Keratinocyte (primary cell): ENCODE measurements around the gene LPCAT4. TPM values are rescaled to one million over a fixed set of nuclear protein-coding genes. Genes with fewer than 3 reads are reported as not detected.
A peak's percentile ranks its signal among the peaks of the same experiment; 100 is the strongest.

ENCODE experiments used
- DNase-seq: peaks from one replicate; pipeline ENCODE4 v3.0.0-alpha.2; 2011; ENCODE audit warnings: low read depth, missing footprints, low spot score
- FAIRE-seq: peaks from 2 replicates; lab custom pipeline; 2011; peaks lifted over from hg19 to GRCh38; lab: Jason Lieb, UNC
- H2AFZ ChIP-seq: 2 replicates; pipeline ENCODE4 v1.6.0; 2012; ENCODE audit warnings: low read length, control low read depth, inconsistent platforms; ENCODE audit not compliant: control insufficient read depth
- H3K27ac ChIP-seq: 2 replicates; pipeline ENCODE4 v1.5.1; 2011; ENCODE audit warnings: low read length; ENCODE audit not compliant: control insufficient read depth, insufficient read depth
- H3K27me3 ChIP-seq: 3 replicates; pipeline ENCODE4 v1.6.0; 2011; ENCODE audit warnings: low read length; ENCODE audit not compliant: control insufficient read depth, insufficient read depth; ENCODE audit errors: extremely low read depth
- H3K36me3 ChIP-seq, 2 experiments: 2 replicates in 1 of 2; 3 replicates in 1 of 2; pipeline ENCODE4 v1.5.1; 2011; ENCODE audit warnings: low read length in 2 of 2, mild to moderate bottlenecking in 1 of 2; ENCODE audit not compliant: control insufficient read depth in 2 of 2, insufficient read depth in 2 of 2; ENCODE audit errors: extremely low read depth in 1 of 2
- H3K4me1 ChIP-seq: 3 replicates; pipeline ENCODE4 v1.5.1; 2011; ENCODE audit warnings: low read length; ENCODE audit not compliant: control insufficient read depth, insufficient read depth; ENCODE audit errors: extremely low read depth
- H3K4me2 ChIP-seq: 3 replicates; pipeline ENCODE4 v1.6.0; 2011; ENCODE audit warnings: low read depth, low read length; ENCODE audit not compliant: control insufficient read depth, insufficient read depth; ENCODE audit errors: extremely low read depth
- H3K4me3 ChIP-seq, 3 experiments: fragments of 200-600 bp in 1 of 3; sonication (generic) in 1 of 3; 2 replicates in 2 of 3; 3 replicates in 1 of 3; pipeline ENCODE4 v1.5.1; 2011 to 2016; ENCODE audit warnings: low read length in 3 of 3, mild to moderate bottlenecking in 3 of 3, control low read depth in 2 of 3, inconsistent platforms in 1 of 3, low read depth in 1 of 3, mixed read lengths in 1 of 3, mixed run types in 1 of 3, moderate library complexity in 1 of 3; ENCODE audit not compliant: control insufficient read depth in 2 of 3, insufficient read depth in 2 of 3; ENCODE audit errors: extremely low read depth in 1 of 3
- H3K79me2 ChIP-seq: 2 replicates; pipeline ENCODE4 v1.6.0; 2012; ENCODE audit warnings: low read length; ENCODE audit not compliant: control insufficient read depth, insufficient read depth
- H3K9ac ChIP-seq: 3 replicates; pipeline ENCODE4 v1.6.0; 2011; ENCODE audit warnings: low read length; ENCODE audit not compliant: control insufficient read depth, insufficient read depth; ENCODE audit errors: extremely low read depth
- H3K9me1 ChIP-seq: 3 replicates; pipeline ENCODE4 v1.6.0; 2011; ENCODE audit warnings: low read length; ENCODE audit not compliant: control insufficient read depth, insufficient read depth; ENCODE audit errors: extremely low read depth
- H3K9me3 ChIP-seq: 2 replicates; pipeline ENCODE4 v1.5.1; 2012; ENCODE audit warnings: low read depth, low read length; ENCODE audit not compliant: control insufficient read depth
- H4K20me1 ChIP-seq: 3 replicates; pipeline ENCODE4 v1.6.0; 2011; ENCODE audit warnings: low read length; ENCODE audit not compliant: control insufficient read depth, insufficient read depth; ENCODE audit errors: extremely low read depth
- EZH2 ChIP-seq: IDR thresholded peaks from one replicate; pipeline ENCODE4 v1.6.1; 2012; ENCODE audit warnings: inconsistent platforms, mild to moderate bottlenecking, low read length, moderate library complexity
- dilution Hi-C: fragments of 300-500 bp; cut with MboI; formaldehyde crosslinking; loops from one replicate; pipeline ENCODE4 v1.7.0; 2020; ENCODE audit warnings: low sequenced_read_pairs; ENCODE audit not compliant: extremely low pct_ligation_motif_present
- polyA plus RNA-seq, 5 experiments: library from polyadenylated mRNA; depleted of rRNA in 3 of 5; stranded (reverse) in 3 of 5; stranded (forward) in 1 of 5; unstranded in 1 of 5; fragments of >200 nt; gene quantifications; 1 replicate in 1 of 5; 2 replicates in 3 of 5; 3 replicates in 1 of 5; pipeline versions ENCODE4 v1.2.1 to v1.2.3, GENCODE V29; 2011 to 2012; ENCODE audit warnings: missing spikeins in 2 of 5, low read depth in 1 of 5, low replicate concordance in 1 of 5
- TF ChIP-seq, protein P1 (sequence below), 3 experiments: IDR thresholded peaks in 1 of 3; conservative IDR thresholded peaks in 1 of 3; optimal IDR thresholded peaks in 1 of 3; 2 replicates in 2 of 3; 3 replicates in 1 of 3; pipeline versions ENCODE3 to v1.5.1; 2011; ENCODE audit warnings: low read length in 3 of 3, mild to moderate bottlenecking in 3 of 3, moderate library complexity in 2 of 3, control low read depth in 1 of 3, inconsistent platforms in 1 of 3; ENCODE audit not compliant: insufficient read depth in 2 of 3; ENCODE audit errors: extremely low read depth in 1 of 3

Gene LPCAT4
- polyA plus RNA-seq, 1 donor (not counting 4 experiments of a cell fraction or from before 2014, with no cell fraction given): 43.3 TPM

DNA sequence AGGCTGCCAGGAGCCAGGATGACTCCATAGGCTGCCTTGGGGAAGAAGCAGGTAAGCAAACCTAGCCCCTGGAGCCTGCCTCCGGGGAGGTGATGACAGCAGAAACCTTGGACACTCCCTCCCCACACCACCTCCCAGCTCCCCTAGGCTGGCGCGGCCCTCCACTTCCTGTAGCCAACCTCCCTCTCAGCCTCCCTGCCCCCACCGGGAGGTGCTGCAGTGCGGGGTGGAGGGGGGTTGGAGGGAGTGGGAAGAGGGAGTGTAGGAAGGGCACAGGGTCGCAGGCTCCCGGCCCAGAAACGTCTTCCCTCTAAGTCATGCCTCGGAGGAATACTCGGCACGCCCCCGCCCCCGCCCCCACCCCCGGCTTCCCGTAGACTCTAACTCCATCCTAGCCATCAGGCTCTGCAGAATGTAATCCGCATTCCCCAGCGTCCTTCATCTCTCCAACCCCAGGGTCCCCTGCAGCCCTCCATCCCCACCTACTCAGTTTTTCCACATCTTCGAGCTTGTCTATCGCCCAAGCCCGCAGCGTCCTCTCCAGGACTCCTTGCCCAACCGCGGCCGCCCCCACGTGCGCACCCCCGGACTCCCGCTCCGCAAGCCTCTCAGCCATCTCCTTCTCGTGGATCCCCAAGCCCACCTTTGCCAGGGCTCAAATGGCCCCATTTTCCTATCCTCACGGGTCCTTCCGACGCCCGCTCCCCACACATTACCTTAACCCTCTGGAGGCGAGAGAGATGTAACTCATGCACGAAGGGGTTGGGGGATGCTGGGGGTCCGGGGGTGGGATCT, 528 bp downstream of the LPCAT4 start:
- FAIRE-seq: peak; percentile 73
- peaks cover 15% of the 10 kb centered on the region for H3K4me1 ChIP-seq

DNA sequence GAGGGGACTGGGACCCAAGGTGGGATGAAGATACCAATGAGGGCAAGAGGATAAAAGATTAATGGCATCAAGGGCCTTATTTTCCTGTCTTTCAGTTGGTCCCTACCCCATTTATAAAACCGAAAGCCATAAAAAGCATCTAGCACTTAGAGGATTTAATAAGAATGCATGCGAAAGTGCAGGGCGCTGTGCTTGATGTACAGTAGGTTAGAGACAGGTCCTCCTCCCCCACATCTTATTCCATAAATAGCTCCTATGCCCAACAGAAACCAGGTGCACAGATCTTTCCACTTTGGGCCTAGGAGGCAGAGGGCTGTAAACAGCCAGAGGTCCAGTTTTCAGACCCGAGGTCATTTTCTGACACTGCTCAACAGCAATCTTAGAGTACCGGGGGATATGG, 1.2 kb downstream of the LPCAT4 start:
- H3K79me2 ChIP-seq: peaks cover 24% of the 10 kb centered on the region
- no peak overlapping the region for H2AFZ ChIP-seq
- dilution Hi-C loops: no loop called here
- peak overlapping the region; percentile 74 for H3K9ac ChIP-seq
- H3K4me1 ChIP-seq: peaks cover 18% of the 10 kb centered on the region
- H3K4me3 ChIP-seq: peak overlapping the region; percentile 73 to 90 (median 80)
- FAIRE-seq (no peak), DNase-seq (no peak)
- H3K4me2 ChIP-seq: peak overlapping the region; percentile 66
- TF ChIP-seq, protein P1, sequence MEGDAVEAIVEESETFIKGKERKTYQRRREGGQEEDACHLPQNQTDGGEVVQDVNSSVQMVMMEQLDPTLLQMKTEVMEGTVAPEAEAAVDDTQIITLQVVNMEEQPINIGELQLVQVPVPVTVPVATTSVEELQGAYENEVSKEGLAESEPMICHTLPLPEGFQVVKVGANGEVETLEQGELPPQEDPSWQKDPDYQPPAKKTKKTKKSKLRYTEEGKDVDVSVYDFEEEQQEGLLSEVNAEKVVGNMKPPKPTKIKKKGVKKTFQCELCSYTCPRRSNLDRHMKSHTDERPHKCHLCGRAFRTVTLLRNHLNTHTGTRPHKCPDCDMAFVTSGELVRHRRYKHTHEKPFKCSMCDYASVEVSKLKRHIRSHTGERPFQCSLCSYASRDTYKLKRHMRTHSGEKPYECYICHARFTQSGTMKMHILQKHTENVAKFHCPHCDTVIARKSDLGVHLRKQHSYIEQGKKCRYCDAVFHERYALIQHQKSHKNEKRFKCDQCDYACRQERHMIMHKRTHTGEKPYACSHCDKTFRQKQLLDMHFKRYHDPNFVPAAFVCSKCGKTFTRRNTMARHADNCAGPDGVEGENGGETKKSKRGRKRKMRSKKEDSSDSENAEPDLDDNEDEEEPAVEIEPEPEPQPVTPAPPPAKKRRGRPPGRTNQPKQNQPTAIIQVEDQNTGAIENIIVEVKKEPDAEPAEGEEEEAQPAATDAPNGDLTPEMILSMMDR (optimal IDR thresholded peaks at IDR 0.05 in 1 of 3, IDR thresholded peaks at IDR 0.05 in 1 of 3, conservative IDR thresholded peaks at IDR 0.05 in 1 of 3; ENCODE audit: extremely low read depth in 1 of 3, insufficient read depth in 2 of 3, low read length in 3 of 3): no peak
- peaks cover 3% of the 10 kb centered on the region for H3K9me1 ChIP-seq
- peaks cover 3% of the 10 kb centered on the region for H4K20me1 ChIP-seq
- H3K9me3 ChIP-seq: no peaks in the 10 kb centered on the region
- H3K36me3 ChIP-seq: peaks cover 12 to 34% of the 10 kb centered on the region in 2 experiments
- H3K27me3 ChIP-seq: no peaks in the 10 kb centered on the region
- H3K27ac ChIP-seq: no peak overlapping the region

More for the DNA sequence above, 528 bp downstream of the LPCAT4 start:
- peak overlapping the region; percentile 74 for H3K9ac ChIP-seq
- dilution Hi-C loops: no loop called here
- peak overlapping the region; percentile 49 for H3K27ac ChIP-seq
- no peak for DNase-seq
- TF ChIP-seq EZH2: no peak
- TF ChIP-seq, protein P1 (optimal IDR thresholded peaks at IDR 0.05 in 1 of 3, IDR thresholded peaks at IDR 0.05 in 1 of 3, conservative IDR thresholded peaks at IDR 0.05 in 1 of 3; ENCODE audit: extremely low read depth in 1 of 3, insufficient read depth in 2 of 3, low read length in 3 of 3): peak in 1 of 3 experiments; percentile 5
- H3K4me3 ChIP-seq: peak overlapping the region; percentile 73 to 90 (median 80)
- H3K27me3 ChIP-seq: no peaks in the 10 kb centered on the region
- peaks cover 9 to 29% of the 10 kb centered on the region in 2 experiments for H3K36me3 ChIP-seq
- no peaks in the 10 kb centered on the region for H3K9me3 ChIP-seq
- H2AFZ ChIP-seq: peak overlapping the region; percentile 84
- peaks cover 24% of the 10 kb centered on the region for H3K79me2 ChIP-seq
- H3K9me1 ChIP-seq: no peaks in the 10 kb centered on the region
- peak overlapping the region; percentile 66 for H3K4me2 ChIP-seq
- H4K20me1 ChIP-seq: no peaks in the 10 kb centered on the region
